WTC11 (cell line): ENCODE measurements around the gene PDE11A.

Experiments used
- ATF2 ChIP-seq: sonication (generic); formaldehyde crosslinking; IDR thresholded peaks from 2 replicates; pipeline ENCODE4 v1.8.1; 2022; ENCODE audit warnings: low read depth, missing genetic modification reagents, borderline replicate concordance
- CTCF ChIP-seq: fragments of 200-600 bp; IDR thresholded peaks from 2 replicates; pipeline ENCODE4 v1.8.0; 2022; ENCODE audit warnings: antibody characterized with exemption
- E2F4 ChIP-seq: sonication (generic); formaldehyde crosslinking; IDR thresholded peaks from 2 replicates; pipeline ENCODE4 v1.8.1; 2022; ENCODE audit warnings: low read depth, mild to moderate bottlenecking, moderate library complexity, missing genetic modification reagents, borderline replicate concordance
- ELF4 ChIP-seq: sonication (generic); formaldehyde crosslinking; IDR thresholded peaks from 2 replicates; pipeline ENCODE4 v1.8.1; 2022; ENCODE audit warnings: low read depth, mild to moderate bottlenecking, moderate library complexity, missing genetic modification reagents
- ESRRA ChIP-seq: sonication (generic); formaldehyde crosslinking; IDR thresholded peaks from 2 replicates; pipeline ENCODE4 v1.8.1; 2022; ENCODE audit warnings: mild to moderate bottlenecking, missing genetic modification reagents, borderline replicate concordance
- FOXJ3 ChIP-seq: sonication (generic); formaldehyde crosslinking; IDR thresholded peaks from 2 replicates; pipeline ENCODE4 v1.9.0; 2021; ENCODE audit warnings: missing genetic modification reagents, mild to moderate bottlenecking, borderline replicate concordance
- NFYB ChIP-seq: sonication (generic); formaldehyde crosslinking; conservative IDR thresholded peaks from 2 replicates; pipeline ENCODE4 v1.8.0; 2022; ENCODE audit warnings: low read depth, missing genetic modification reagents
- SP1 ChIP-seq: sonication (generic); formaldehyde crosslinking; conservative IDR thresholded peaks from 2 replicates; pipeline ENCODE4 v1.8.1; 2022; ENCODE audit warnings: missing genetic modification reagents
- TEAD1 ChIP-seq: sonication (generic); formaldehyde crosslinking; IDR thresholded peaks from 2 replicates; pipeline ENCODE4 v1.8.0; 2022; ENCODE audit warnings: mild to moderate bottlenecking, missing genetic modification reagents
- TF ChIP-seq, protein P1 (sequence below): sonication (generic); formaldehyde crosslinking; IDR thresholded peaks from 2 replicates; pipeline ENCODE4 v1.8.1; 2023; ENCODE audit warnings: mild to moderate bottlenecking, missing genetic modification reagents

- TF ChIP-seq FOXJ3 (CRISPR knock-in tag), result no peak
- no peak for TF ChIP-seq CTCF
- TF ChIP-seq NFYB, result no peak
- no peak for TF ChIP-seq E2F4 (CRISPR knock-in tag)
- TF ChIP-seq ESRRA (CRISPR knock-in tag), result no peak
- TF ChIP-seq, protein P1, sequence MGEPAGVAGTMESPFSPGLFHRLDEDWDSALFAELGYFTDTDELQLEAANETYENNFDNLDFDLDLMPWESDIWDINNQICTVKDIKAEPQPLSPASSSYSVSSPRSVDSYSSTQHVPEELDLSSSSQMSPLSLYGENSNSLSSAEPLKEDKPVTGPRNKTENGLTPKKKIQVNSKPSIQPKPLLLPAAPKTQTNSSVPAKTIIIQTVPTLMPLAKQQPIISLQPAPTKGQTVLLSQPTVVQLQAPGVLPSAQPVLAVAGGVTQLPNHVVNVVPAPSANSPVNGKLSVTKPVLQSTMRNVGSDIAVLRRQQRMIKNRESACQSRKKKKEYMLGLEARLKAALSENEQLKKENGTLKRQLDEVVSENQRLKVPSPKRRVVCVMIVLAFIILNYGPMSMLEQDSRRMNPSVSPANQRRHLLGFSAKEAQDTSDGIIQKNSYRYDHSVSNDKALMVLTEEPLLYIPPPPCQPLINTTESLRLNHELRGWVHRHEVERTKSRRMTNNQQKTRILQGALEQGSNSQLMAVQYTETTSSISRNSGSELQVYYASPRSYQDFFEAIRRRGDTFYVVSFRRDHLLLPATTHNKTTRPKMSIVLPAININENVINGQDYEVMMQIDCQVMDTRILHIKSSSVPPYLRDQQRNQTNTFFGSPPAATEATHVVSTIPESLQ (CRISPR knock-in tag), result no peak
- no peak for TF ChIP-seq TEAD1 (CRISPR knock-in tag)
- TF ChIP-seq ELF4 (CRISPR knock-in tag), result no peak
- no peak for TF ChIP-seq SP1 (CRISPR knock-in tag)
- TF ChIP-seq ATF2 (CRISPR knock-in tag), result no peak
Observed at GRCh38 chr2:177952151-177952550, 120.4 kb downstream of the PDE11A start.
